Neuronal stem cell (in vitro differentiated cells): Measurements from ENCODE around the gene TSPAN9.

Experiments
- DNase-seq: peaks from one replicate; pipeline ENCODE4 v3.0.0-alpha.2; 2013; ENCODE audit warnings: low spot score
- H2AFZ ChIP-seq: one replicate; pipeline ENCODE4 v1.6.1; 2013; ENCODE audit warnings: mild to moderate bottlenecking, low read length, inconsistent platforms
- H2AK5ac ChIP-seq: 2 replicates; pipeline ENCODE4 v1.6.1; 2013; ENCODE audit warnings: low read depth, mild to moderate bottlenecking, inconsistent platforms, low read length, moderate library complexity, mixed read lengths
- H2BK120ac ChIP-seq: 2 replicates; pipeline ENCODE4 v1.6.1; 2013; ENCODE audit warnings: low read depth, mild to moderate bottlenecking, inconsistent platforms, low read length, moderate library complexity, mixed read lengths
- H2BK12ac ChIP-seq: one replicate; pipeline ENCODE4 v1.6.1; 2013; ENCODE audit warnings: low read length, inconsistent platforms
- H2BK15ac ChIP-seq: 2 replicates; pipeline ENCODE4 v1.6.1; 2013; ENCODE audit warnings: mild to moderate bottlenecking, low read length, inconsistent platforms, mixed read lengths
- H2BK5ac ChIP-seq: one replicate; pipeline ENCODE4 v1.6.1; 2013; ENCODE audit warnings: inconsistent platforms, mild to moderate bottlenecking, low read length, moderate library complexity
- H3K14ac ChIP-seq: one replicate; pipeline ENCODE4 v1.6.1; 2013; ENCODE audit warnings: low read length, inconsistent platforms
- H3K18ac ChIP-seq: 2 replicates; pipeline ENCODE4 v1.6.1; 2013; ENCODE audit warnings: low read length, inconsistent platforms
- H3K23ac ChIP-seq: 2 replicates; pipeline ENCODE4 v1.6.1; 2013; ENCODE audit warnings: low read depth, mild to moderate bottlenecking, mixed read lengths, low read length, inconsistent platforms; ENCODE audit not compliant: poor library complexity
- H3K27ac ChIP-seq: replicated peaks from 3 replicates; pipeline ENCODE4 v1.5.1; 2013; ENCODE audit warnings: low read length, inconsistent platforms
- H3K27me3 ChIP-seq, 3 experiments: 2 replicates each; pipeline ENCODE4 v1.6.1; 2013; ENCODE audit warnings: low read length in 3 of 3, mild to moderate bottlenecking in 2 of 3, inconsistent platforms in 1 of 3, low read depth in 1 of 3, mixed read lengths in 1 of 3, moderate library complexity in 1 of 3; ENCODE audit not compliant: control insufficient read depth in 3 of 3, insufficient read depth in 3 of 3
- H3K36me3 ChIP-seq, 2 donors: replicated peaks in 1 of 2; 2 replicates each; pipeline ENCODE4 v1.6.1; 2013; ENCODE audit warnings: low read length in 2 of 2; ENCODE audit not compliant: control insufficient read depth in 2 of 2, insufficient read depth in 2 of 2
- H3K4ac ChIP-seq: 2 replicates; pipeline ENCODE4 v1.6.1; 2013; ENCODE audit warnings: inconsistent platforms, mild to moderate bottlenecking, low read length, moderate library complexity
- H3K4me1 ChIP-seq, 2 donors: 1 replicate in 1 of 2; 2 replicates in 1 of 2; pipeline ENCODE4 v1.6.1; 2013; ENCODE audit warnings: low read length in 2 of 2, low read depth in 1 of 2; ENCODE audit not compliant: control insufficient read depth in 2 of 2, insufficient read depth in 1 of 2
- H3K4me2 ChIP-seq: one replicate; pipeline ENCODE4 v1.6.1; 2013; ENCODE audit warnings: mild to moderate bottlenecking, low read length, inconsistent platforms; ENCODE audit not compliant: insufficient read depth, poor library complexity, severe bottlenecking
- H3K4me3 ChIP-seq, 2 donors: 2 replicates each; pipeline ENCODE4 v1.5.1; 2013; ENCODE audit warnings: low read length in 2 of 2, mild to moderate bottlenecking in 2 of 2, inconsistent platforms in 1 of 2, moderate library complexity in 1 of 2
- H3K79me1 ChIP-seq: one replicate; pipeline ENCODE4 v1.6.1; 2013; ENCODE audit warnings: low read depth, mild to moderate bottlenecking, inconsistent platforms, low read length, moderate library complexity
- H3K9ac ChIP-seq: one replicate; pipeline ENCODE4 v1.6.1; 2013; ENCODE audit warnings: mild to moderate bottlenecking, low read depth, low read length, inconsistent platforms; ENCODE audit not compliant: poor library complexity
- H3K9me3 ChIP-seq, 2 donors: replicated peaks in 1 of 2; 2 replicates each; pipeline versions ENCODE3 to v1.6.1; 2013; ENCODE audit warnings: low read length in 2 of 2, mild to moderate bottlenecking in 2 of 2, inconsistent platforms in 1 of 2, low read depth in 1 of 2, mixed read lengths in 1 of 2, moderate library complexity in 1 of 2; ENCODE audit not compliant: control insufficient read depth in 2 of 2, insufficient read depth in 1 of 2
- H4K8ac ChIP-seq: one replicate; pipeline ENCODE4 v1.6.1; 2013; ENCODE audit warnings: low read depth, mild to moderate bottlenecking, inconsistent platforms, low read length, moderate library complexity
- H4K91ac ChIP-seq: one replicate; pipeline ENCODE4 v1.6.1; 2013; ENCODE audit warnings: low read length, low read depth, mild to moderate bottlenecking, inconsistent platforms; ENCODE audit not compliant: poor library complexity
- WGBS, 2 donors: extraction: QIAGEN DNeasy Blood & Tissue Kit; methylation state at CpG; one replicate each; pipeline ENCODE4 v1.1.7; 2013; ENCODE audit warnings: missing lambda C conversion rate in 2 of 2, mixed read lengths in 1 of 2; ENCODE audit not compliant: insufficient read length in 2 of 2, insufficient replicate concordance in 1 of 2; ENCODE audit errors: extremely low coverage in 2 of 2; 5-methylcytosine and 5-hydroxymethylcytosine counted together

TSPAN9 gene

GRCh38 chr12:3220382-3221321, 143.5 kb downstream of the TSPAN9 start:
- H4K8ac ChIP-seq = no peak overlapping the region
- H3K27ac ChIP-seq = no peak overlapping the region
- no peak overlapping the region for H2BK12ac ChIP-seq
- no peak overlapping the region for H2AFZ ChIP-seq
- H3K9me3 ChIP-seq = no peaks in the 10 kb centered on the region
- peaks cover 0 to 1% (median 0%) of the 10 kb centered on the region in 3 experiments for H3K27me3 ChIP-seq
- no peaks in the 10 kb centered on the region for H3K36me3 ChIP-seq
- no peaks in the 10 kb centered on the region for H3K79me1 ChIP-seq
- no peak overlapping the region for H3K4me2 ChIP-seq
- no peak overlapping the region for H2BK120ac ChIP-seq
- peak overlapping the region; percentile 11 for H3K18ac ChIP-seq
- no peak overlapping the region for H3K4ac ChIP-seq
- H4K91ac ChIP-seq = no peak overlapping the region
- H3K4me3 ChIP-seq = no peak overlapping the region
- no peak overlapping the region for H3K23ac ChIP-seq
- WGBS, 2 donors = no CpG with 5 or more reads among the region's 21 CpGs
- no peak overlapping the region for H3K14ac ChIP-seq
- DNase-seq = no peak
- peak overlapping the region; percentile 40 for H2AK5ac ChIP-seq
- no peak overlapping the region for H2BK5ac ChIP-seq
- peaks cover 11 to 17% of the 10 kb centered on the region in 2 donors for H3K4me1 ChIP-seq
- no peak overlapping the region for H2BK15ac ChIP-seq
- H3K9ac ChIP-seq = no peak overlapping the region

- no peaks in the 10 kb centered on the region for H3K79me1 ChIP-seq
- H3K14ac ChIP-seq = no peak overlapping the region
- H2BK12ac ChIP-seq = no peak overlapping the region
- H3K4ac ChIP-seq = no peak overlapping the region
- H3K4me3 ChIP-seq = no peak overlapping the region
- H3K9ac ChIP-seq = no peak overlapping the region
- H3K27me3 ChIP-seq = peaks cover 0 to 1% (median 0%) of the 10 kb centered on the region in 3 experiments
- no peak overlapping the region for H2BK15ac ChIP-seq
- peaks cover 12 to 17% of the 10 kb centered on the region in 2 donors for H3K4me1 ChIP-seq
- H3K23ac ChIP-seq = no peak overlapping the region
- no peak overlapping the region for H4K91ac ChIP-seq
- no peak overlapping the region for H2BK120ac ChIP-seq
- WGBS, 2 donors = no CpG with 5 or more reads among the region's 6 CpGs
- no peak overlapping the region for H2AFZ ChIP-seq
- DNase-seq = no peak
- no peak overlapping the region for H3K27ac ChIP-seq
- H3K18ac ChIP-seq = peak overlapping the region; percentile 23
- no peak overlapping the region for H3K4me2 ChIP-seq
- H4K8ac ChIP-seq = no peak overlapping the region
- H2AK5ac ChIP-seq = no peak overlapping the region
- no peak overlapping the region for H2BK5ac ChIP-seq
- no peaks in the 10 kb centered on the region for H3K9me3 ChIP-seq
- H3K36me3 ChIP-seq = no peaks in the 10 kb centered on the region
These were observed 145.1 kb downstream of the TSPAN9 start for GRCh38 chr12:3222306-3222705.

GRCh38 chr12:3222979-3223378, 145.8 kb downstream of the TSPAN9 start:
- no peak overlapping the region for H3K4me2 ChIP-seq
- DNase-seq = no peak
- H2AK5ac ChIP-seq = no peak overlapping the region
- peaks cover 12 to 14% of the 10 kb centered on the region in 2 donors for H3K4me1 ChIP-seq
- H3K36me3 ChIP-seq = no peaks in the 10 kb centered on the region
- no peak overlapping the region for H3K14ac ChIP-seq
- H2AFZ ChIP-seq = no peak overlapping the region
- H3K79me1 ChIP-seq = no peaks in the 10 kb centered on the region
- WGBS, 2 donors = no CpG with 5 or more reads among the region's 15 CpGs
- H3K9ac ChIP-seq = peak overlapping the region; percentile 2
- H3K23ac ChIP-seq = no peak overlapping the region
- H3K27ac ChIP-seq = no peak overlapping the region
- H3K27me3 ChIP-seq = peaks cover 0 to 1% (median 0%) of the 10 kb centered on the region in 3 experiments
- H2BK120ac ChIP-seq = no peak overlapping the region
- no peak overlapping the region for H2BK5ac ChIP-seq
- no peak overlapping the region for H2BK12ac ChIP-seq
- H4K91ac ChIP-seq = no peak overlapping the region
- H3K9me3 ChIP-seq = no peaks in the 10 kb centered on the region
- no peak overlapping the region for H3K18ac ChIP-seq
- no peak overlapping the region for H2BK15ac ChIP-seq
- H4K8ac ChIP-seq = no peak overlapping the region
- no peak overlapping the region for H3K4me3 ChIP-seq
- H3K4ac ChIP-seq = no peak overlapping the region
